ENCODE data around the gene SLC39A10. TPM values are rescaled to one million over a fixed set of nuclear protein-coding genes. Genes with fewer than 3 reads are reported as not detected.
"Not testable (repeated sequence)": the region's sequence is repeated elsewhere in the genome, so short reads cannot be mapped to it uniquely, and the experiment has no call there.

SLC39A10 gene
- total RNA-seq, 1 donor from 2014 or later = 37.4 TPM

- Mint-ChIP-seq H3K4me3 (ENCODE audit: unreplicated experiment) (no peak overlapping the region), H3K27ac (ENCODE audit: unreplicated experiment) (no peak overlapping the region), H3K9me3 (ENCODE audit: unreplicated experiment) (no peaks in the 10 kb centered on the region), H3K36me3 (ENCODE audit: unreplicated experiment) (peaks cover 21% of the 10 kb centered on the region), H3K4me1 (ENCODE audit: unreplicated experiment) (no peaks in the 10 kb centered on the region), H3K27me3 (ENCODE audit: unreplicated experiment) (no peaks in the 10 kb centered on the region)
- DNase-seq (ENCODE audit: extremely low spot score, unreplicated experiment) = no peak
- TF ChIP-seq CTCF (IDR thresholded peaks at IDR 0.05) = no peak
Observed at GRCh38 chr2:195677884-195678283, 20.9 kb downstream of the SLC39A10 start.

GRCh38 chr2:195682077-195682476 is 25.1 kb downstream of the SLC39A10 start:
- H3K36me3 Mint-ChIP-seq (ENCODE audit: unreplicated experiment) = peaks cover 33% of the 10 kb centered on the region
- no peaks in the 10 kb centered on the region for H3K9me3 Mint-ChIP-seq (ENCODE audit: unreplicated experiment)
- H3K4me3 Mint-ChIP-seq (ENCODE audit: unreplicated experiment) = no peak overlapping the region
- TF ChIP-seq CTCF (IDR thresholded peaks at IDR 0.05) = no peak
- no peak for DNase-seq (ENCODE audit: extremely low spot score, unreplicated experiment)
- peaks cover 4% of the 10 kb centered on the region for H3K4me1 Mint-ChIP-seq (ENCODE audit: unreplicated experiment)
- no peaks in the 10 kb centered on the region for H3K27me3 Mint-ChIP-seq (ENCODE audit: unreplicated experiment)
- no peak overlapping the region for H3K27ac Mint-ChIP-seq (ENCODE audit: unreplicated experiment)

- no peak for DNase-seq (ENCODE audit: extremely low spot score, unreplicated experiment)
- Mint-ChIP-seq H3K27me3 (ENCODE audit: unreplicated experiment) (no peaks in the 10 kb centered on the region), H3K9me3 (ENCODE audit: unreplicated experiment) (no peaks in the 10 kb centered on the region), H3K4me1 (ENCODE audit: unreplicated experiment) (peaks cover 4% of the 10 kb centered on the region), H3K36me3 (ENCODE audit: unreplicated experiment) (peaks cover 31% of the 10 kb centered on the region), H3K27ac (ENCODE audit: unreplicated experiment) (no peak overlapping the region), H3K4me3 (ENCODE audit: unreplicated experiment) (no peak overlapping the region)
- TF ChIP-seq CTCF (IDR thresholded peaks at IDR 0.05) = no peak
Observed at GRCh38 chr2:195683174-195683573, 26.1 kb downstream of the SLC39A10 start.

GRCh38 chr2:195686564-195686963 is 29.5 kb downstream of the SLC39A10 start:
- Mint-ChIP-seq H3K9me3 (ENCODE audit: unreplicated experiment) (peaks cover 14% of the 10 kb centered on the region), H3K27ac (ENCODE audit: unreplicated experiment) (no peak overlapping the region), H3K4me1 (ENCODE audit: unreplicated experiment) (peaks cover 4% of the 10 kb centered on the region), H3K27me3 (ENCODE audit: unreplicated experiment) (no peaks in the 10 kb centered on the region), H3K4me3 (ENCODE audit: unreplicated experiment) (no peak overlapping the region), H3K36me3 (ENCODE audit: unreplicated experiment) (peaks cover 32% of the 10 kb centered on the region)
- no peak for TF ChIP-seq CTCF (IDR thresholded peaks at IDR 0.05)
- no peak for DNase-seq (ENCODE audit: extremely low spot score, unreplicated experiment)

GRCh38 chr2:195687320-195688086 is 30.5 kb downstream of the SLC39A10 start:
- Mint-ChIP-seq H3K9me3 (ENCODE audit: unreplicated experiment) (peaks cover 23% of the 10 kb centered on the region), H3K4me1 (ENCODE audit: unreplicated experiment) (peaks cover 4% of the 10 kb centered on the region), H3K27me3 (ENCODE audit: unreplicated experiment) (no peaks in the 10 kb centered on the region), H3K27ac (ENCODE audit: unreplicated experiment) (no peak overlapping the region), H3K4me3 (ENCODE audit: unreplicated experiment) (no peak overlapping the region), H3K36me3 (ENCODE audit: unreplicated experiment) (peaks cover 37% of the 10 kb centered on the region)
- DNase-seq (ENCODE audit: extremely low spot score, unreplicated experiment) = no peak
- TF ChIP-seq CTCF (IDR thresholded peaks at IDR 0.05) = no peak

GRCh38 chr2:195692531-195692930 is 35.5 kb downstream of the SLC39A10 start:
- H3K27ac Mint-ChIP-seq (ENCODE audit: unreplicated experiment); DNase-seq (ENCODE audit: extremely low spot score, unreplicated experiment); H3K4me1 Mint-ChIP-seq (ENCODE audit: unreplicated experiment); H3K4me3 Mint-ChIP-seq (ENCODE audit: unreplicated experiment); H3K27me3 Mint-ChIP-seq (ENCODE audit: unreplicated experiment): not testable (repeated sequence)
- peaks cover 39% of the 10 kb centered on the region for H3K36me3 Mint-ChIP-seq (ENCODE audit: unreplicated experiment)
- peaks cover 39% of the 10 kb centered on the region for H3K9me3 Mint-ChIP-seq (ENCODE audit: unreplicated experiment)
